HG03159 (cell line): ENCODE data around the gene ABHD12.
A peak's percentile ranks its signal among the peaks of the same experiment; 100 is the strongest.
"Not testable (repeated sequence)": the region's sequence is repeated elsewhere in the genome, so short reads cannot be mapped to it uniquely, and the experiment has no call there.

ENCODE experiments used
- ATAC-seq: cut with Tn5 transposase; IDR thresholded peaks from one replicate; pipeline ENCODE4 v1.9.1; 2021; ENCODE audit warnings: mild to moderate bottlenecking, moderate library complexity; ENCODE audit not compliant: unreplicated experiment

ABHD12 gene

DNA sequence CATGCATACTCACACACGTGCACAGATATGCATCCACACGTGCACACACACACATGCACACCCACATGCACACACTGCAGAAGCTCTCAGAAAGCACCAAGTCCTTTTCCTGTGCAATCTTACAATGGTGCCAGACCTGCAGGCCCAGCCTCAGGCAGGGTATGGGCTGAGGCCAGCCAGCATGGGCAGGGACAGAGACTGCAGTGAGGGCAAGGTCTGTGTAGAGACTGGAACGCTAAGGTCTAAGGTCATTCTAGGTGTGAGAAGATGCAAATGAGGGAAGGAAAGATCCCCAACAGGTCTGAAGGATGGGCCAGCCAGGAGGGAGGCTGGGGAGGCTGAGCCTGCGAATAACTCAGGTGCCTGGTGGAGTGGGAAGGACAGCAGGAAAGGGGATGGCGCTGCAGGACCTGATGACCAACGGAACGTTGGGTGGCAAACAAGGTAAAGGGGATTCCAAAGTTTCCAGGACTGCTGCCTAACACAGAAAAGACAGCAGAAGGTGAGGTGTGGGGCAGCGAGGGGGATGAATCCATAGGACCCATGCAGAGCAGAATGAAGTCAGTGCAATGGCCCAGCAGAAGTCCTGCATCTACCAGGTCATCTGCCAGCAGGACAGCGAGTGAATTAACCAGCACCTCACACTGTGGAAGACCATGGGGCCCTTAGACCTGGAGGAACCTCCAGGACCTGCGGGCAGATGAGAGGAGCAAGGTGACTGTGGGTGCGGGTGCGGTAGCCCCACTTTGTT, 67.0 kb downstream of the ABHD12 start:
- no peak for ATAC-seq

DNA sequence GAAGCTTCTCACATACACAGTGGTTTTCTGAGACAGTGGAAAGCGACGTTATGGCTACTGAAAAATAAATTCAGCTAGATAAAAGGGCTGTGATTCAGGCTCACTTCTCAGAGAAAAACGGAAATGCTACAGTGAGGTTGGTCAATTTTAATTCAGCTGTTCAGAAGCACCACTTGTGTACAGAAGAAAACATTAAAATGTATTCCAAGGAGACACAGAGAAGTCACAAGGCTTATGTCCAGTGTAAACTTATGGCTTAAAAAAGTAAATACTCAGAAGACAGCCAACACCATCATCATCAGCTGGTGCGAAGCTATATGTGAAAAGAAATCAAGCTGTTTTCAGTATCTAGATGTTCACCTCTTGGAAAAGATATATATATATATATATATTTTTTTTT, 68.6 kb downstream of the ABHD12 start:
- no peak for ATAC-seq

DNA sequence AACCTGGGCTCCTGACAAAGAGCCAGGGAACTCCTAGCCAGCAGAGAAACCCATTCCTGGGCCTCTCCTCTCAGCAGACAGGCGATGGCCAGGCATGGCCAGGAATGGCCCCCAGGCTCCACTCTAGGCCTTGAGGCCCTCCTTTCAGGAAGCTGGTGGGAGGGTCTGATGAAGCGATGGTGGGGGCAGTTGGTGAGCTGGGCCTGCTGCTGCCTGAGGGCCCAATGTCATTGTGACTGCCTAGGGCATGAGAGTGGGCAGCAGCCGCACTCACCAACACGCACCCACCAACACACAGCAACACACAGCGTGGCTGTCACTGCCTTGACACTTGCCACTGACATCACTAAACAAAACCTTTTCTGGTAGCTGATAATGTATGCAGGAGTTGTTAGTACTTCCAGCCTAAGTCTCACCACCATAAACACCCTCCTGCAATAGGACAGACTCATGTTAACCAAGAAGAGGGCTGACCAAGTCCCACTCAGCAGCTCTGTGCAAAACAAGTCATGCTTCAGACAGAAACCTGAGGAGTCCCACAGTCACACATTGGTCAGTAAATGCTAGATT, 69.3 kb downstream of the ABHD12 start:
- no peak for ATAC-seq

DNA sequence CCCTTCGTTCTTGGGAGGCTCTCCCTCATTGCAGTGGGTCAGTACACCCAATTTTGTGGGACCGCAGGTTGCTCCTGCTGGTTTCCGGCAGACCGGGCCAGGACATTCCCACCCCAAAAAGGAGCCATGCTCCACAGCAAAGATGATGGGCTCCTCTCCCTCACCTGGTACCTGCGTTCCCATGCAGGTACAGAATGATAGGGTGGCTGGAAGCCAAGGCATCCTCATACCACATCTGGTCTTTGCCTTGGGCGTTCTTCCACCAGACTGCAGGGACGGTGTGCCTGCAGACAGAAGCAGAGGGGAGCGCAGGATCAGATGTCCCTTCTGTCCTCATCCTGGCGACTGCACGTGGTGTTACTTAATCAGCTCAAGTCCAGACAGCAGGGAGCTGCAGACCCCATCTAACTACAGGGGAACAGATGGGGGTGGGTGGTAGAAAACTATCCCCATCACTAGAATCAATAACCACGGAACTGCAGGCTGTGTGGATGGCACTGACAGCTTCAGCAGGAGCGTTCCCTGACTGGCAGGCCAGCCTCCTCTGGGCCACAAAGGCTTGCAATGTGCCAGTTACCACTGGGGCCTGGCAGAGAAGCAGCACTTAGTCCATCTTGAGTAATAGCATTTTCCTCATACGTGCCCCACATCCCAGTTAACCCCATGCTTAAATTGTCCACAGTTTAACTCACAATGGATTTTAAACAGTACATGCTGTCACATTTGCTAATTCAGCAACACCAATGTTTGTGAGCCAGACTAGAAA, 70.4 kb downstream of the ABHD12 start:
- ATAC-seq: no peak

DNA sequence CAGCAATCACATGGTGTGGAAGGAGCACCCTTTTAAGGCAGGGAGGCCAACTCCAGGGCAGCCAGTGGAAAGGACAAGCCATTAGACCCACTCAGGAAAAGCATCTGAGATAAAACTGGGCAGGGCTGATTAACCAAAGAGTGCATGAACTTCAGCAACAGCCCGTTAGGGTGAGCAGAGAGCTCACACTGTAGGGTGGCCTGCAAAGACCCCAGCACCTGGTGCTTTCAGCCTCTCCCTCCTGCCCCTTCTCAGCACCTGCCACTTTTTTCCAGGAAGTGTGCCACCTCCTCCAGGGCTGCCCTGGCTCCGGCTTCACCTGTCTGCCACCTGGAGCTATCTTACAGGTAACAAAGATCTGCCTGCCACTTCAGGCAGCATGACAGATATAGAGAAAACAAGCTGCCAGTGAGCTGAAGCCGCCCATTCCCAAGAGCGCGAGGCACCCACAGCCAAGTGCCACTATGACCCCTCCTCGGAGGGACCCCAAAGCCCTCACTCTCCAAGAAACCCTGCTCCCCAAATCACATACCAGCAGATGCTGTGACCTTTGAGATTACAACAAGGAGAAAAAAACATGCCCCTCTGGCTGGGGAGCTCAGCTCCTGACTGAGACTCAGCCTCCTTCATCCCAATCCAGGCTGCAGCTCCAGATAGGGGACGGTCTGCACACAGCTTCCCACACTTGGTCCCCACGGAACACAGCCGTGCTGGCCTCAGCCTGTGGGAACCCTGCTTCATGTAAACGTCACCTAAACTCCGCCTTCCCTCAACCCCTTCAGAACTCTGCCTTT, 71.2 kb downstream of the ABHD12 start:
- peak; percentile 16 for ATAC-seq

DNA sequence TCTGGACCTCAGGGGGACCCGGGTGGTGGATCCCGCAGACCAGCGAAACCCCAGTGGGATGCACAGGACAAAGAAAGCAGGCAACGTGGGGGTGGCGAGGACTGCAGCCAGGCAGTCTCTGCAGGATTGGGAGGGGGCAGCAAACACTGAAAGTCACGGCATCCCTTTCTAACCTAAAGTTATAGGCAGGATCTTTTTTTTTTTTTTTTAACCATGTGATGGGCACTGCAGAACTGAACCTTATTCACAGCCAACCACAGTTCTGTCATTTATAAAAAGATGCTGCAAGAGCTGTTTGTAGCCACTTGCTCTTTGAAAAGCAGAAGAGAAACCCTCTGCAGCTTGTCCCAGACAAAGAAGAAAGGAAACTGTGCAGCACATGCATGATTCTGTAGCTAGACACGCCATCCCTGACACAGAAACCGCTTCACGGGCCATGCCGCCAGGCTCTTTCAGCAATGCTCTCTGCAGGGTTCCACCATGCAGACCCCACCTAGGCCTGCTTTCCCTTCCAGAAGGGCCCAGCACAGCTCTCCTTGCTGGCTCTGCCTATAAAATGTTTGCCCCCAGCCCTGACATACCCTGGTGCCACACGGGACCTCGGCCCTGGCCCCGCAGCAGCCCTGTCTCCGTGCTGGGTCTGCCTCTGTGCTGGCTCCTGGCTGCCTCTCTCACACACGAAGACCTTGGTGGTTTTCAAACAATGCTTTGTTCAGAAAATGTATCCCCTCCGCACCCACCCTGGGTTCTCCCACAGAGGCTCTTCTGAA, 72.0 kb downstream of the ABHD12 start:
- peak; percentile 95 for ATAC-seq

DNA sequence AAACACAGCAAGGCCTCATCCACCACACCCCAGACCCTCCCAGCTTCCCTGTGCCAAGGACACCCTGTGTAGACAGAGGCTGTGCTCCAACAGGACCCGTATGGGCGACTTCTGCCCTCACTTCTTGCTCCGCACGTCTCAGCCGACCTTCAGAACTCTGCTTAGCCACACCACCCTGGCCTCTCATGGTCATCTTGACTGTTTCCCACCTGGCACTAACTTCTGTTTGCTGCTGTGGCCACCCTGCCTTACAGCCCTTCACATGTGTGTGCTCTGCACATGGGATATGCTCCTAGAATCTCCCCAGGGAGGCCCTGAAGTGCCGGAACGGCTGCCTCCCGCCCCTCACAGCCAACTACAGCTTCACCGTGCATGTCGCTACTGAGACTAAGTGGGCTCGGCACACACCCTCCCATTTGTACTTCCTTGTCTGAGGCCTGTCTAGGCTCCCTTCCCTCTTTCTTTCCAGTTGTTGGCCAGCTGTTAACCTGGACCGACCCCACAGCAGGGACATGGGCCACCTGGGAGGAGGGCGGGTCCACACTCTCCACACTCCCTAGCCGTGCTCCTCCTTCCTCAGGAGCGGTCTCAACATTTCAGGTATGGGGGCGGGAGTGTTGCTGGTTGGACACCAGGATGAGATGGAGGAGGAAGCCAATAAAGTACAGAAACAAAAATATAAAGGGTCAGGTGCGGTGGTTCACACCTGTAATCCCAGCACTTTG, 73.1 kb downstream of the ABHD12 start:
- no peak for ATAC-seq

DNA sequence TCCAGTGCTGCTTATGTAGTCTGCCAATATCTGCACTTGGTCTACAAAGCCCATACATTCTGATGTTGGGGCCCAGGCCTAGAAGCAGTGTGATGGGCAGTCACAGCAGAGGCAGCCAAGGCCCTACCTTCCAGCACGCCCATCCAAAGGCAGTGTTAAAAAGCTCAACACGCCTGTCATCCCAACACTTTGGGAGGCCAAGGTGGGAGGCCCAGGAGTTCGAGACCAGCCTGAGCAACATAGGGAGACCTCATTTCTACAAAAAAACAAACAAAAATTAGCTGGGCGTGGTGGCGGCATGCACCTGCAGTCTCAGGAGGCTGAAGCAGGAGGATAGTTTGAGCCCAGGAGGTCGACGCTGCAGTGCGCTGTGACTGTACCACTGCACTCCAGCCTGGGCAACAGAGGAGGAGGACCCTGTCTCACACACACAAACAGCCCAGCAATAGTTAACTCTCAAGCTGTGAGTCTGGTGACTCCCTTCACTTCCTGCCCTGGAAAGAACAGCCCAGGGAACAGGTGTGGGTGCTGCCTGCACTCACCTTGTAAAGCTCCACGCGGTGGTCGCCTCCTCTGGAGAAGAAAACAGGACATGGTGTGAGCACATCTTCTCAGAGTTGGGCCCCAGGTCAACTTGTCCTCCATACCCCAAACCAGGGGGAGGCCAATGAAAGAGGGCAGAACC, 74.0 kb downstream of the ABHD12 start:
- no peak for ATAC-seq

- no peak for ATAC-seq
Measured at GRCh38 chr20:25315418-25316210, 75.0 kb downstream of the ABHD12 start.

- ATAC-seq: no peak
Measured at GRCh38 chr20:25314497-25315417, 75.9 kb downstream of the ABHD12 start.

GRCh38 chr20:25313593-25313992, 77.0 kb downstream of the ABHD12 start:
- no peak for ATAC-seq

DNA sequence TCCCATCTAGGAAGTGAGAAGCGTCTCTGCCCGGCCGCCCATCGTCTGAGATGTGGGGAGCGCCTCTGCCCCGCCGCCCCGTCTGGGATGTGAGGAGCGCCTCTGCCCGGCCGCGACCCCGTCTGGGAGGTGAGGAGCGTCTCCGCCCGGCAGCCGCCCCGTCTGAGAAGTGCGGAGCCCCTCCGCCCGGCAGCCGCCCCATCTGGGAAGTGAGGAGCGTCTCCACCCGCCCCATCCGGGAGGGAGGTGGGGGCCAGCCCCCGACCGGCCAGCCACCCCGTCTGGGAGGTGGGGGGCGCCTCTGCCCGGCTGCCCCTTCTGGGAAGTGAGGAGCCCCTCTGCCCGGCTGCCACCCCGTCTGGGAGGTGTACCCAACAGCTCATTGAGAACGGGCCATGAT, 77.9 kb downstream of the ABHD12 start:
- ATAC-seq: not testable (repeated sequence)

GRCh38 chr20:25310921-25311728, 79.5 kb downstream of the ABHD12 start:
- ATAC-seq: no peak

GRCh38 chr20:25310268-25310920, 80.2 kb downstream of the ABHD12 start:
- ATAC-seq: peak; percentile 93

GRCh38 chr20:25309395-25310267, 81.0 kb downstream of the ABHD12 start:
- ATAC-seq: no peak
